Activated naive CD4-positive, alpha-beta T cell treated with anti-CD3 and anti-CD28 coated beads, Interleukin-2, amount 10 ng/mL, durations not matched to agents 7 days and 5 days (primary cell): Measurements from ENCODE around the gene KDM6A.
"Not testable (repeated sequence)": the region's sequence is repeated elsewhere in the genome, so short reads cannot be mapped to it uniquely, and the experiment has no call there.

ENCODE experiments used
- CTCF ChIA-PET: fragments of 350-600 bp; sonication (Branson Sonifier 250); formaldehyde crosslinking; loops from one replicate; lab custom pipeline; 2021; ENCODE audit warnings: antibody characterized with exemption; lab: Charles Lee
- DNase-seq: peaks from one replicate; pipeline ENCODE4 v3.0.0-alpha.2; 2020
- H3K27ac Mint-ChIP-seq: one replicate; pipeline ENCODE4 v1.8.0; 2021; ENCODE audit warnings: mild to moderate bottlenecking, moderate library complexity, mixed read lengths
- H3K27me3 Mint-ChIP-seq: one replicate; pipeline ENCODE4 v1.8.0; 2021; ENCODE audit warnings: mild to moderate bottlenecking, mixed read lengths
- H3K36me3 Mint-ChIP-seq: one replicate; pipeline ENCODE4 v1.8.0; 2021; ENCODE audit warnings: mixed read lengths
- H3K4me1 Mint-ChIP-seq: one replicate; pipeline ENCODE4 v1.8.0; 2021; ENCODE audit warnings: mixed read lengths
- H3K4me3 Mint-ChIP-seq: one replicate; pipeline ENCODE4 v1.8.0; 2021; ENCODE audit warnings: mild to moderate bottlenecking, moderate library complexity, mixed read lengths
- H3K9me3 Mint-ChIP-seq: one replicate; pipeline ENCODE4 v1.8.0; 2021; ENCODE audit warnings: mixed read lengths

The KDM6A gene

GRCh38 chrX:44872821-44873414 lies at the start of gene KDM6A:
Gene KDM6A, plus strand, starts transcription at chrX:44873188. Its CDS starts 364 bp downstream, at chrX:44873552.
- H3K27me3 Mint-ChIP-seq = no peaks in the 10 kb centered on the region
- no peaks in the 10 kb centered on the region for H3K9me3 Mint-ChIP-seq
- CTCF ChIA-PET = no interaction called here
- DNase-seq = peak; percentile 97
- H3K36me3 Mint-ChIP-seq = peaks cover 8% of the 10 kb centered on the region
- peaks cover 17% of the 10 kb centered on the region for H3K4me1 Mint-ChIP-seq
- peak within 1 kb of the TSS; percentile 99 for H3K27ac Mint-ChIP-seq
- peak within 1 kb of the TSS; percentile 89 for H3K4me3 Mint-ChIP-seq

GRCh38 chrX:44823193-44823592 lies 49.8 kb upstream of the KDM6A start:
- H3K27ac Mint-ChIP-seq = not testable (repeated sequence)

GRCh38 chrX:44828008-44828605 lies 44.9 kb upstream of the KDM6A start:
- Mint-ChIP-seq H3K27me3 (no peaks in the 10 kb centered on the region), H3K4me3 (no peak overlapping the region), H3K27ac (no peak overlapping the region), H3K36me3 (no peaks in the 10 kb centered on the region), H3K4me1 (no peaks in the 10 kb centered on the region), H3K9me3 (no peaks in the 10 kb centered on the region)
- CTCF ChIA-PET = no interaction called here
- DNase-seq = no peak

More at GRCh38 chrX:44823193-44823592, 49.8 kb upstream of the KDM6A start:
- CTCF ChIA-PET, H3K4me3 Mint-ChIP-seq, DNase-seq, H3K9me3 Mint-ChIP-seq, H3K4me1 Mint-ChIP-seq, H3K36me3 Mint-ChIP-seq, H3K27me3 Mint-ChIP-seq: not testable (repeated sequence)

GRCh38 chrX:44829832-44830231 lies 43.2 kb upstream of the KDM6A start:
- H3K4me3 Mint-ChIP-seq = no peak overlapping the region
- no peaks in the 10 kb centered on the region for H3K27me3 Mint-ChIP-seq
- DNase-seq = no peak
- H3K27ac Mint-ChIP-seq = no peak overlapping the region
- CTCF ChIA-PET = no interaction called here
- no peaks in the 10 kb centered on the region for H3K4me1 Mint-ChIP-seq
- H3K36me3 Mint-ChIP-seq = no peaks in the 10 kb centered on the region
- no peaks in the 10 kb centered on the region for H3K9me3 Mint-ChIP-seq

GRCh38 chrX:44842550-44843317 lies 30.3 kb upstream of the KDM6A start:
- CTCF ChIA-PET = no interaction called here
- Mint-ChIP-seq H3K9me3 (no peaks in the 10 kb centered on the region), H3K36me3 (no peaks in the 10 kb centered on the region), H3K27me3 (no peaks in the 10 kb centered on the region), H3K4me1 (no peaks in the 10 kb centered on the region), H3K4me3 (no peak overlapping the region), H3K27ac (no peak overlapping the region)
- no peak for DNase-seq

- no peaks in the 10 kb centered on the region for H3K9me3 Mint-ChIP-seq
- H3K36me3 Mint-ChIP-seq = no peaks in the 10 kb centered on the region
- no peaks in the 10 kb centered on the region for H3K4me1 Mint-ChIP-seq
- no peak for DNase-seq
- H3K27me3 Mint-ChIP-seq = no peaks in the 10 kb centered on the region
- H3K27ac Mint-ChIP-seq = no peak overlapping the region
- CTCF ChIA-PET = no interaction called here
- no peak overlapping the region for H3K4me3 Mint-ChIP-seq
Observed at GRCh38 chrX:44843318-44843702, 29.7 kb upstream of the KDM6A start.

- CTCF ChIA-PET = no interaction called here
- H3K9me3 Mint-ChIP-seq = no peaks in the 10 kb centered on the region
- no peak within 1 kb of the TSS for H3K4me3 Mint-ChIP-seq
- no peaks in the 10 kb centered on the region for H3K27me3 Mint-ChIP-seq
- H3K4me1 Mint-ChIP-seq = no peaks in the 10 kb centered on the region
- no peak for DNase-seq
- H3K27ac Mint-ChIP-seq = no peak within 1 kb of the TSS
- H3K36me3 Mint-ChIP-seq = no peaks in the 10 kb centered on the region
Observed at GRCh38 chrX:44843753-44844152, 29.2 kb upstream of the KDM6A start, which contains the start of gene DUSP21. Gene DUSP21, plus strand, starts transcription at chrX:44844021. Its CDS starts 112 bp downstream, at chrX:44844133.

GRCh38 chrX:44844204-44844603 lies 28.8 kb upstream of the KDM6A start:
- no peaks in the 10 kb centered on the region for H3K4me1 Mint-ChIP-seq
- H3K27ac Mint-ChIP-seq = no peak overlapping the region
- CTCF ChIA-PET = no interaction called here
- H3K27me3 Mint-ChIP-seq = no peaks in the 10 kb centered on the region
- H3K36me3 Mint-ChIP-seq = no peaks in the 10 kb centered on the region
- no peaks in the 10 kb centered on the region for H3K9me3 Mint-ChIP-seq
- H3K4me3 Mint-ChIP-seq = no peak overlapping the region
- no peak for DNase-seq

GRCh38 chrX:44850891-44851290 lies 22.1 kb upstream of the KDM6A start:
- H3K27me3 Mint-ChIP-seq, CTCF ChIA-PET: not testable (repeated sequence)

GRCh38 chrX:44871114-44871645 lies 1.8 kb upstream of the KDM6A start:
- Mint-ChIP-seq H3K4me3 (peak overlapping the region; percentile 36), H3K27ac (peak overlapping the region; percentile 82), H3K4me1 (peaks cover 11% of the 10 kb centered on the region), H3K27me3 (no peaks in the 10 kb centered on the region), H3K36me3 (peaks cover 6% of the 10 kb centered on the region), H3K9me3 (no peaks in the 10 kb centered on the region)
- CTCF ChIA-PET = interaction anchor here (1.1 kb wide), 1 partner anchor 199 kb away, joined by 3 read pairs; no protein-coding TSS in a partner anchor
- no peak for DNase-seq

More at GRCh38 chrX:44850891-44851290, 22.1 kb upstream of the KDM6A start:
- not testable (repeated sequence) for H3K9me3 Mint-ChIP-seq, H3K36me3 Mint-ChIP-seq, H3K4me3 Mint-ChIP-seq, H3K27ac Mint-ChIP-seq, H3K4me1 Mint-ChIP-seq, DNase-seq

GRCh38 chrX:44871931-44872820 lies 812 bp upstream of the KDM6A start:
- Mint-ChIP-seq H3K4me3 (peak overlapping the region; percentile 89), H3K4me1 (peaks cover 14% of the 10 kb centered on the region), H3K9me3 (no peaks in the 10 kb centered on the region), H3K27ac (peak overlapping the region; percentile 99), H3K27me3 (no peaks in the 10 kb centered on the region), H3K36me3 (peaks cover 7% of the 10 kb centered on the region)
- peak; percentile 49 for DNase-seq
- CTCF ChIA-PET = interaction anchor here (1.1 kb wide), 1 partner anchor 198 kb away, joined by 3 read pairs; no protein-coding TSS in a partner anchor

GRCh38 chrX:44873415-44874276 lies 658 bp downstream of the KDM6A start:
- Mint-ChIP-seq H3K4me3 (peak overlapping the region; percentile 89), H3K4me1 (peaks cover 17% of the 10 kb centered on the region), H3K36me3 (peaks cover 8% of the 10 kb centered on the region), H3K27ac (peak overlapping the region; percentile 99), H3K9me3 (no peaks in the 10 kb centered on the region), H3K27me3 (no peaks in the 10 kb centered on the region)
- CTCF ChIA-PET = no interaction called here
- peak; percentile 60 for DNase-seq
